OCI-LY3 (cell line): ENCODE data around the gene GINS2.

Source experiments
- CTCF ChIP-seq: fragments of 200-600, 300-600 bp; sonication (generic); IDR thresholded peaks from 2 replicates; pipeline ENCODE4 v1.5.1; 2014; ENCODE audit warnings: antibody characterized with exemption, low read length, low read depth
- EZH2phosphoT487 ChIP-seq: fragments of 200-600 bp; shearing (Covaris generic); IDR thresholded peaks from 2 replicates; pipeline ENCODE4 v1.6.1; 2018; ENCODE audit warnings: antibody characterized with exemption, mixed run types, low read depth

GRCh38 chr16:85698459-85698891 lies 9.7 kb upstream of the GINS2 start:
- TF ChIP-seq CTCF = no peak
- TF ChIP-seq EZH2phosphoT487 = no peak
